ENCODE data around the gene COL13A1. TPM values are rescaled to one million over a fixed set of nuclear protein-coding genes. Genes with fewer than 3 reads are reported as not detected.

The COL13A1 gene
- total RNA-seq, 4 donors from 2014 or later = 2.0 to 3.8 TPM; not detected in 2

- DNase-seq = no peak
- Histone ChIP-seq H3K27me3 (no peaks in the 10 kb centered on the region), H3K36me3 (no peaks in the 10 kb centered on the region), H3K27ac (no peak overlapping the region), H3K9me3 (no peaks in the 10 kb centered on the region), H3K4me3 (no peak overlapping the region), H3K4me1 (no peaks in the 10 kb centered on the region)
- intact Hi-C loops (cut with DNase I) = no loop called here
- WGBS, 2 donors = 70 to 71% methylated on average over 4 to 8 of the region's 9 CpGs
- no peak for TF ChIP-seq POLR2A (IDR thresholded peaks at IDR 0.05)
- TF ChIP-seq, protein P1, sequence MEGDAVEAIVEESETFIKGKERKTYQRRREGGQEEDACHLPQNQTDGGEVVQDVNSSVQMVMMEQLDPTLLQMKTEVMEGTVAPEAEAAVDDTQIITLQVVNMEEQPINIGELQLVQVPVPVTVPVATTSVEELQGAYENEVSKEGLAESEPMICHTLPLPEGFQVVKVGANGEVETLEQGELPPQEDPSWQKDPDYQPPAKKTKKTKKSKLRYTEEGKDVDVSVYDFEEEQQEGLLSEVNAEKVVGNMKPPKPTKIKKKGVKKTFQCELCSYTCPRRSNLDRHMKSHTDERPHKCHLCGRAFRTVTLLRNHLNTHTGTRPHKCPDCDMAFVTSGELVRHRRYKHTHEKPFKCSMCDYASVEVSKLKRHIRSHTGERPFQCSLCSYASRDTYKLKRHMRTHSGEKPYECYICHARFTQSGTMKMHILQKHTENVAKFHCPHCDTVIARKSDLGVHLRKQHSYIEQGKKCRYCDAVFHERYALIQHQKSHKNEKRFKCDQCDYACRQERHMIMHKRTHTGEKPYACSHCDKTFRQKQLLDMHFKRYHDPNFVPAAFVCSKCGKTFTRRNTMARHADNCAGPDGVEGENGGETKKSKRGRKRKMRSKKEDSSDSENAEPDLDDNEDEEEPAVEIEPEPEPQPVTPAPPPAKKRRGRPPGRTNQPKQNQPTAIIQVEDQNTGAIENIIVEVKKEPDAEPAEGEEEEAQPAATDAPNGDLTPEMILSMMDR (IDR thresholded peaks at IDR 0.05) = no peak
Observed at GRCh38 chr10:69826094-69826493, 24.4 kb downstream of the COL13A1 start.

DNA sequence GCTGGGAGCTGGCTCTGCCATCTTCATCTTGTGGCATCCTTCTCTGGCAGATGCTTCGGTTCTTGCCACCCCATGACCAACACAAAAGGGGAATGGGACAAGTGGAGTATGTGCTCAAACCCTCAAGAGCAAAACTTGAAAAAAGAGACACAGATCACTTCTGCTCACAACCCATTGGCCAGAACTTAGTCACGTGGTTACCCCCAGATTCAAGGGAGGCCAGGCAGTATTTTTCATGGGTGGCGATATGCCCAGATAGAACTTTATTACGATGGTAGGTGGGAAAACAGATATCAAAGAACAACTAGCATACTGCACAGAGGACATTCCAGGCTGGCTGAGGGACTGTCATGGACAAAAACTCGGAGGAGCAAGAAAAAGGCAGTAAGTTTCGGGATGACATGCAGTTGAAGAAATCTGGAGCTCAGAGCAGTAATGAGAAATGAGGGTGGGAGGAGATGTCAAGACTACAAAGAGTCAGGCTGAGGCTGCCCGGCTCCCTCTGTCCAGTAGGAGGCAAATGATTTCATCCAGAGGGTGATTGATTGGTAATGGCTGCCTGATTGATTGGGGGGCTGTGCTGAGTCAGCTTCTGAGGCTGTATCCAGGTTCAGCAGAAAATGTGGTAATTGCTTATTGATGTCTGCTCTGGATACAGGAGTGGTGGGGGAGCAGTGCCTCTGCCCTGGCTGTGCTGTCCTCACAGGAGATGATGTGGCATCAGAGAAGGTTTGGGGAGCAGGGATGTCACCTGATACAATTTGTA lies 25.3 kb downstream of the COL13A1 start:
- WGBS, 2 donors = 79 to 87% methylated on average over 7 of the region's 7 CpGs
- H3K4me1 ChIP-seq = no peaks in the 10 kb centered on the region
- no peaks in the 10 kb centered on the region for H3K27me3 ChIP-seq
- intact Hi-C loops (cut with DNase I) = no loop called here
- H3K36me3 ChIP-seq = no peaks in the 10 kb centered on the region
- H3K27ac ChIP-seq = no peak overlapping the region
- H3K9me3 ChIP-seq = no peaks in the 10 kb centered on the region
- H3K4me3 ChIP-seq = no peak overlapping the region
- TF ChIP-seq POLR2A (IDR thresholded peaks at IDR 0.05) = no peak
- TF ChIP-seq, protein P1 (IDR thresholded peaks at IDR 0.05) = no peak
- no peak for DNase-seq

DNA sequence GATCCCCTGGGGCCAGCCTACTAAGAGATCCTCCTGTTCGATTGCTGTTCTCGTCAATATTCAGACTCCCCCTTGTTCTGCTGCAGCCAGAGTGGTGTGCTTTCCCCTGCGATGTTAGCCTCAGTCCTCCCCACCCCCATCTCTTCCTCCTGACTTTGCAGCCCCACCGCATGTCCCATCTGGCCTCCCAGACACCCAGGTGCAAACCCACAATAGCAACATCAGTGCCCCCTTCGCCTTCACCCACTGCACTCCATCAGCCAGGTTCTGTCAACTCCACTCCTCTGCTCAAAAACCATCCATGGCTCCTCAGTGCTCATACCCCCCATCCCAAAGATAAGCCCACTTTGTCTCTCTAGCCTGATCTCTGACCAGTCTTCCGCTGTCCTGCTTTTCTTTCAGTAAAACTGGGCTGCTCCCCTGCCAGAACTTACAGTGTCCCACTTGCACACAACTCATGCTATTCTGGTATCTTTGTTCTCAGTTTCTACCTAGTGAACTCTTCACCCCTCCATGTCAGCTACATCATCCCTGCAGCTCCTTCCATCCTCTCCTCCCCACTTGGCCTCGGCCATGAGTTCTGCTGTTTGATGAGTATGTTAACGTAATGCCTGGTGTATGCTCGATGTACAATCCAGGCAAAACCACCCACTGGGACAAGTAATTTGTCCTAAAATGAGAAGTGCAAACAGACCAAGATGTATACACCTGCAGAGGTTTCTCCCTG lies 26.6 kb downstream of the COL13A1 start:
- 68 to 72% methylated on average over 9 of the region's 9 CpGs for WGBS, 2 donors

GRCh38 chr10:69829775-69830174 lies 28.1 kb downstream of the COL13A1 start:
- WGBS, 2 donors = 54 to 62% methylated on average over 7 to 8 of the region's 8 CpGs
- Histone ChIP-seq H3K27ac (no peak overlapping the region), H3K36me3 (no peaks in the 10 kb centered on the region), H3K4me1 (no peaks in the 10 kb centered on the region), H3K27me3 (no peaks in the 10 kb centered on the region), H3K9me3 (no peaks in the 10 kb centered on the region), H3K4me3 (no peak overlapping the region)
- intact Hi-C loops (cut with DNase I) = no loop called here
- TF ChIP-seq POLR2A (IDR thresholded peaks at IDR 0.05) = no peak
- TF ChIP-seq, protein P1 (IDR thresholded peaks at IDR 0.05) = no peak
- no peak for DNase-seq

More for the DNA sequence above, 26.6 kb downstream of the COL13A1 start:
- H3K4me1 ChIP-seq = no peaks in the 10 kb centered on the region
- no peak for TF ChIP-seq POLR2A (IDR thresholded peaks at IDR 0.05)
- TF ChIP-seq, protein P1 (IDR thresholded peaks at IDR 0.05) = no peak
- no peak overlapping the region for H3K4me3 ChIP-seq
- H3K36me3 ChIP-seq = no peaks in the 10 kb centered on the region
- H3K27ac ChIP-seq = no peak overlapping the region
- no peak for DNase-seq
- H3K27me3 ChIP-seq = no peaks in the 10 kb centered on the region
- intact Hi-C loops (cut with DNase I) = no loop called here
- H3K9me3 ChIP-seq = no peaks in the 10 kb centered on the region

DNA sequence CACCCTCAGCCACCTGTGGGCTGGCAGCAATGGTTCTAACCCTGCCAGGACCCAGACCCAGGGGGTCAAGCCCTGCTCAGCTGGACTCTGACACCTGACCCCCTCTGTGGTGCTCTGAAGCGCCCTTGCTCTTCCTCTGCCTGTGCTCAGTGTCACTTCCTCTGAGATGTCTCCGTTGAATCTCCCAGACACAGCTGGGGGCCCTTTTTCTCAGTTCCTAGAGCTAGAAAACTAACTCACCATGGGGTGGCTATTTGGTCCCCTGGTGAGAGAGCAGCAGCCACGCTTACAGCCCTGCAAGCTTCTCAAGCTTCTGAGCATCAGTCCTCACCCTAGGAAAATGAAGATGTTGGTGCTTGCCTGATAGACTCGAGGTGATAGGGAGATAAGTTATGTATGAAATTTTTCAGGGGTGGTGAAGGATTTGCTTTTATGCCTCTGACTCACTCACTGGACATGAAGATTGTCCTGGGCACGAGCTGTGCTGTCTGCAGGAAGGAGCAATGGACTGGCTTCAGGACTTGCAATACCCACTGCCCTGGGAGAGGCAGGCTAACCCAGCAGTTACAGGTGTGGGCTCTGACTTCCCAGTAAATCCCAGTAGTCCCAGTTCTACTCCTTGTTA lies 29.6 kb downstream of the COL13A1 start:
- Histone ChIP-seq H3K27ac (no peak overlapping the region), H3K9me3 (no peaks in the 10 kb centered on the region), H3K27me3 (peaks cover 0 to 3% (median 0%) of the 10 kb centered on the region in 4 donors), H3K36me3 (no peaks in the 10 kb centered on the region), H3K4me1 (no peaks in the 10 kb centered on the region), H3K4me3 (no peak overlapping the region)
- no peak for TF ChIP-seq POLR2A (IDR thresholded peaks at IDR 0.05)
- 69 to 80% methylated on average over 3 to 4 of the region's 5 CpGs for WGBS, 2 donors
- intact Hi-C loops (cut with DNase I) = no loop called here
- DNase-seq = no peak

All from esophagus squamous epithelium (tissue), 5 donors.